Spinal cord (tissue), 10 donors: ENCODE results near the gene ID1. TPM values are rescaled to one million over a fixed set of nuclear protein-coding genes. Genes with fewer than 3 reads are reported as not detected.

Source experiments
- DNase-seq, 6 donors: peaks; one replicate each; pipeline versions ENCODE4 v3.0.0 to v3.0.0-alpha.2; 2013 to 2015; ENCODE audit warnings: low spot score in 6 of 6, low read depth in 4 of 6
- H3K27ac ChIP-seq: one replicate; pipeline ENCODE4 v1.5.1; 2013; ENCODE audit warnings: low read depth, low read length, control low read depth
- H3K27me3 ChIP-seq: one replicate; pipeline ENCODE4 v1.6.1; 2013; ENCODE audit warnings: low read length; ENCODE audit not compliant: control insufficient read depth, insufficient read depth
- H3K36me3 ChIP-seq: one replicate; pipeline ENCODE4 v1.6.1; 2013; ENCODE audit warnings: low read length; ENCODE audit not compliant: control insufficient read depth, insufficient read depth
- H3K4me1 ChIP-seq: one replicate; pipeline ENCODE4 v1.6.1; 2013; ENCODE audit warnings: low read length; ENCODE audit not compliant: control insufficient read depth, insufficient read depth
- H3K4me3 ChIP-seq: one replicate; pipeline ENCODE4 v1.5.1; 2013; ENCODE audit warnings: low read depth, low read length, control low read depth
- H3K9me3 ChIP-seq: one replicate; pipeline ENCODE4 v1.6.1; 2013; ENCODE audit warnings: low read length; ENCODE audit not compliant: control insufficient read depth, insufficient read depth
- WGBS: methylation state at CpG from one replicate; pipeline ENCODE4 v1.1.5; 2013; ENCODE audit warnings: missing lambda C conversion rate; ENCODE audit not compliant: insufficient coverage; 5-methylcytosine and 5-hydroxymethylcytosine counted together
- polyA plus RNA-seq, 2 donors: library from polyadenylated mRNA; unstranded; fragments of 120-200 nt; gene quantifications; one replicate each; pipeline ENCODE4 v1.2.1, GENCODE V29; 2013; ENCODE audit not compliant: insufficient read length in 2 of 2
- total RNA-seq, 2 donors: library from RNA; depleted of rRNA in 1 of 2; stranded (reverse); fragments of 120-200 nt in 1 of 2; fragments of >200 nt in 1 of 2; gene quantifications; one replicate each; pipeline versions ENCODE4 v1.2.3 to v1.2.4, GENCODE V29; 2013 to 2014
- donor health status: healthy.

Gene ID1
- total and polyA plus RNA-seq, 4 donors, result 88.2 to 308 (median 153) TPM

DNA sequence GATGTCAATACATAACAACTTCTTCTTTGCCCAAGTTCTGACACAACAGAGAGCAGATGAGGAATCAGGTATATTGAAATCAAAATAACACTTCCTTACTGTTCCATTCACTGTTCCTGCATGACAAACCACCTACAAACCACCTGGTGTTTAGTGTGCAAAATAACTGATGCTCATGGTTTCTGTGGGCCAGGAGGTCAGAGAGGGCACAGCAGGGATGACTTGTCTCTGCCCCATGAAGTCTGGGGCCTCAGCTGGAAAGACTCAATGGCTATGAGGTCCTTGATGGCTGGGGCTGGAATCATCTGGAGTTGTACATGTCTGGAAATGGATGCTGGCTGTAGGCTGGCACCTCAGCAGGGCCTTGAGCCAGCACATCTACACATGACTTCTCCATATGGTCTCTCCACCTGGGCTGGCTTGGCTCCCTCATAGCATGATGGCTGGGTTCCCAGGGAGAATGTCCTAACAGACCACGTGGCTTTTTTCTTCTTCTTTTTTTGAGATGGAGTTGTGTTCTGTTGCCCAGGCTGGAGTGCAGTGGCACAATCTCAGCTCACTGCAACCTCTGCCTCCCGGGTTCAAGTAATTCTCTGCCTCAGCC is 25.2 kb downstream of the ID1 start:
- Histone ChIP-seq H3K4me1 (no peaks in the 10 kb centered on the region), H3K27me3 (no peaks in the 10 kb centered on the region), H3K36me3 (no peaks in the 10 kb centered on the region), H3K27ac (no peak overlapping the region), H3K4me3 (no peak overlapping the region), H3K9me3 (no peaks in the 10 kb centered on the region)
- no CpG with 5 or more reads among the region's 2 CpGs for WGBS
- DNase-seq, result peak in 2 of 6 donors; percentile 43 to 79

DNA sequence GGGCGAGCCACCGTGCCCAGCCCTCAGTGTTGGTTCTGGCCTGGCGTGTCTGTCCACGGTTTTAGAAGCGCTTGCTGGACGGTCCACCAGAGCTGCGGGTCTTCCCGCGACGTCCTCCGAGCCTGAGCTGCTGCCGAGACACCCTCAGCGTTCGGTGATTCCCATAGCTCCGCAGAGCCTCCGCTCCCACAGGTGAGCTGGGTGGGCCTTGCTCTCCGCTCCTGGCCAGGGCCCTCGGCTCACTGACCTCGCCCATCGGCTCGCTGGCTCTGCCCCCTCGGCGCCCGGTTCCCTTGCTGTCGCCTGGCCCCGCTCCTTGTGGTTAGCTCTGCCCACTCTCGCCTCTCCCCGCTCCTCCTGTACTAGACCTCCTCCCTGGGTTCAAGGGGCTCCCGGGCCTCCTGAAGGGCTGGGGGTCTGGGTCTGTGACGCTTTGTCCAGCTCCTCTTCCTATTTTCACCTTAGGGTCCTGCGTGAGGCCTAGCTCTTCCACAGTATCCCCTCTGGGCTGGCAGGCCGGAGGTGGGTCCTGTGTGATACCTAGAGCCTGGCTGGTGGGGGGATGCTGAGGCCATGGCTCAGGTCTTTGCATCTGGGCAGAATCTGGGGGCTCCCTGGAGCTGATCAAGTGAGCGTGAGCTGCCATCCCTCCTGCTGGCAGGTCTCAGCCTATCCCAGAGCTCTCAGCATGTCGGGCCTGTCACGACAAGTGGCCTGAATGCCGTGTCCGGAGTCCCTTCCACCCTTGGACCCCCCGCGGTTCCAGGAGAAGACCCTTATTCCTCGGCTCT is 27.7 kb downstream of the ID1 start:
- Histone ChIP-seq H3K27me3 (no peaks in the 10 kb centered on the region), H3K36me3 (no peaks in the 10 kb centered on the region), H3K4me3 (no peak overlapping the region), H3K4me1 (peaks cover 3% of the 10 kb centered on the region), H3K9me3 (no peaks in the 10 kb centered on the region), H3K27ac (no peak overlapping the region)
- no peak for DNase-seq
- WGBS, result 90% methylated on average over 34 of the region's 40 CpGs

DNA sequence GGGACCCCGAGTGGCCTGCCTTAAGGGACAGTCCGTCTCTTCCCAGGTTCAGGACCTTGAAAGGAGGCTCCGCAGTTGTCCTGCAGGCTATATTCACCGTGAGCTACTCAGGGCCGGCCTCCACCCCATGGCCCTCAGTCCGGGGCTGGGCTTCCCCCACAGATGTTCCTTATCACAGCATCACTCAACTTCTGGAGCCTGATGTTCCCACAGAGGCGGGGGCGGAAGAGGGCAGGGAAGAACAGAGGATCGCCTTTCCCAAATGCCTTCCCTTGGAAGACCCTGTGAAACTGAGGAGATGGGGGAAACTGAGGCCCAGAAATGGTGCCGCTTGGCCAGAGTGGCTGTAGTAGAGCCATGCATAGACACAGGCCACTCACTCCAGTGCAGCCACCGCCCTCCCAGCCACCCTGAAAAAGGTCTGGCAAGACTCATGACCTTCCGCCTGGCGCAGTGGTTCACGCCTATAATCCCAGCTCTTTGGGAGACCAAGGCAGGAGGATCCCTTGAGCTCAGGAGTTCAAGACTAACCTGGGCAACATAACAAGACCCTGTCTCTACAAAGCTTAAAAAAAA is 28.3 kb downstream of the ID1 start:
- Histone ChIP-seq H3K4me1 (peaks cover 3% of the 10 kb centered on the region), H3K27ac (no peak overlapping the region), H3K27me3 (no peaks in the 10 kb centered on the region), H3K36me3 (no peaks in the 10 kb centered on the region), H3K4me3 (no peak overlapping the region), H3K9me3 (no peaks in the 10 kb centered on the region)
- DNase-seq, result no peak
- WGBS, result 95% methylated on average over 10 of the region's 14 CpGs

DNA sequence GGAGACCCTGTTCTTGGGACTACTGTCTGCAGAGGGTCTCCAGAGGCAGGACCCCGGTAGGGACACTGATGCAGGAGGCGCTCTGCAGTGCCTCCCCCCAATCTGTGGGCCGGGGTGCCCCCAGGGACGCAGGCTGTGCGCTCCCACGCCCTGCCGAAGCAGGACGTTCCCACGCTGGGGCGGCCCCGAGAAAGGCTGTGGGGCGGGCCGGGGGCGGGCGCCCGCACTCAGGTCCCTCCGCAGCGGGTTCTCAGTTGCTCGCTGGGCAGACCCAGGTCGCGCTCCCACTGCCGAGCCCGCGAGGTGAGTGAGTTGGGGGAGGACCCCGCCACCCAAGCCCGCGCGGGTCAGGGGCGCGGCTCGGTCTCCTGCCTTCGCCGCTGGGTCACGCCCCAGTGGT is 32.6 kb downstream of the ID1 start, which contains the start of gene COX4I2:
Gene COX4I2, plus strand, starts transcription at position 253 of the 400 bp plus-strand sequence. CDS start 1,106 bp downstream, outside the sequence.
- no peak within 1 kb of the TSS for H3K4me3 ChIP-seq
- no peaks in the 10 kb centered on the region for H3K36me3 ChIP-seq
- no peaks in the 10 kb centered on the region for H3K9me3 ChIP-seq
- peaks cover 3% of the 10 kb centered on the region for H3K4me1 ChIP-seq
- no peaks in the 10 kb centered on the region for H3K27me3 ChIP-seq
- no peak for DNase-seq
- 34% methylated on average over 23 of the region's 34 CpGs for WGBS
- H3K27ac ChIP-seq, result no peak within 1 kb of the TSS

DNA sequence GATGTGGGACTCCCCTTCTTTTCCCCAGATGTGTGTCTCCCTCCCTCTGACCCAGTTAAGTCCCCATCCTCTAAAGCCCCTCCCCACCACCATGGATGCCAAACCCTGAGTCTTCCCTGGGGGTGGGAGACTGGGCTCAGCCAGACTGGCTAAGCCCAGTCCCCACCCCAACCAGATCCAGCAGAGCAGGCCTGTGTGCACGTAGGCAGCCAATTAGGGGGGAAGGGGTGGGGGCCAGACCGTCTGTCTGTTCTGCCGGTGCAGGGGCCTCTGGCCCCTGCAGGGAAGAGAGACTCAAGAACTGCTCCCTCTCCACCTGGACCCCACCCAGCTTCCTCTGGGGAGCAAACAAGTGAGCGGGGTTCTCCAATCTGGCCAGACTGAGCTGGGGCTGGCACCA is 33.2 kb downstream of the ID1 start:
- H3K36me3 ChIP-seq, result no peaks in the 10 kb centered on the region
- H3K4me1 ChIP-seq, result peaks cover 3% of the 10 kb centered on the region
- H3K9me3 ChIP-seq, result no peaks in the 10 kb centered on the region
- no peaks in the 10 kb centered on the region for H3K27me3 ChIP-seq
- DNase-seq, result peak in 1 of 6 donors; percentile 29
- WGBS, result 100% methylated on average over 1 of the region's 4 CpGs
- H3K4me3 ChIP-seq, result no peak overlapping the region
- H3K27ac ChIP-seq, result no peak overlapping the region

DNA sequence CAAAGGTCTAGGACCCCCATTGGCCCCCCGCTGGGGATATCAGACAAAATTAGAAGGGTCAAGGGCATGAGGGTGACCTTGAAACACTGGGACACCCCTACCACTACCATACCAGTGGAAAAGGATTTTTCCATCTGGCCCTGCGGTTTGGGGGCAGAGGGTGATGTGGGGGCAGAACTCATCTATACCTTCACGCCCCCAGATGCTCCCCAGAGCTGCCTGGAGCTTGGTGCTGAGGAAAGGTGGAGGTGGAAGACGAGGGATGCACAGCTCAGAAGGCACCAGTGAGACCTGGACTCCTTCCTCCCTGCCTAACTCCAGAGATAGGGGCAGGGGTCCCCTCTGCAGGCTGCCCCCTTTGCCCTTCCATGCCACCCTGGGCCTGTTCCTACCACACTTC is 33.7 kb downstream of the ID1 start:
- Histone ChIP-seq H3K9me3 (no peaks in the 10 kb centered on the region), H3K27me3 (no peaks in the 10 kb centered on the region), H3K4me1 (peaks cover 3% of the 10 kb centered on the region), H3K27ac (no peak overlapping the region), H3K36me3 (no peaks in the 10 kb centered on the region), H3K4me3 (no peak overlapping the region)
- no peak for DNase-seq
- WGBS, result no CpG with 5 or more reads among the region's 4 CpGs

DNA sequence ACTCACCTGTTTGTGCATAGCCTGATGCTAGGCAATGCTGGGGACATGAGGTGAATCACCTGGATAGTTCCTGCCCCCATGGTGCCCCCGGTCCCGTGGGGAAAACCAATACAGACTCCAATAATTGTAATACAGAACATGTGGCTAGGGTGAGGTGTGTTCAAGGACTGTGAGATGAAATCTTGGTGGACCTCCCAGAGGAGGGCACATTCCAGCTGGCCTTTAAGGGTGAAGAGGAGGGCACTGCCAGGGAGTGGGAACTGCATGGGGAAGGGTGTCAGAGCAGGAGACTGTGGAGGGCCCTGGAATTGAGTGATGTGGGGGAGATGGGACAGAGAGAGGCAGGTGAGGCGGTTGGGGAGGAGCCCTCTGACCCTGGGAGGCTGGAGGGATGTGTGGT is 35.2 kb downstream of the ID1 start:
- H3K36me3 ChIP-seq, result no peaks in the 10 kb centered on the region
- no peak for DNase-seq
- H3K4me1 ChIP-seq, result peaks cover 3% of the 10 kb centered on the region
- WGBS, result 75% methylated on average over 1 of the region's 3 CpGs
- no peaks in the 10 kb centered on the region for H3K27me3 ChIP-seq
- no peak overlapping the region for H3K27ac ChIP-seq
- H3K4me3 ChIP-seq, result no peak overlapping the region
- no peaks in the 10 kb centered on the region for H3K9me3 ChIP-seq

DNA sequence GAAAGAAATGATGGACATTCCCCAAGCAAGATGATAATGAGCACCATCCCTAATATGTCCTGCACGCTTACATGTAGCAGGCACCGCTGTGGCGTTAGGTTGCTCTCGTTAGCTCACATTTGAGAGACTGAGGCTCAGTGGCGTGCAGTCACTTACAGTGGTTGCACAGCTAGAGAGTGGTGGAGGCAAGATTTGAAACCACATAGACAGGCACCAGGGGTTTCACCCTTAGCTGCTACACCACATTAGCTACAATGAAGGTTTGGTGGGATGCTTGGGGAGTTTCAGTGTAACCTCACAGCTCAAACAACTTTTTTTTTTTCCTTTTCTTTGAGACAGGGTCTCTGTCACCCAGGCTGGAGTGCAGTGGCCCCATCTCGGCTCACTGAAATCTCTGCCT is 36.3 kb downstream of the ID1 start:
- H3K27ac ChIP-seq, result no peak overlapping the region
- H3K27me3 ChIP-seq, result no peaks in the 10 kb centered on the region
- DNase-seq, result no peak
- no peak overlapping the region for H3K4me3 ChIP-seq
- WGBS, result 94% methylated on average over 3 of the region's 6 CpGs
- H3K4me1 ChIP-seq, result peaks cover 3% of the 10 kb centered on the region
- no peaks in the 10 kb centered on the region for H3K9me3 ChIP-seq
- no peaks in the 10 kb centered on the region for H3K36me3 ChIP-seq

DNA sequence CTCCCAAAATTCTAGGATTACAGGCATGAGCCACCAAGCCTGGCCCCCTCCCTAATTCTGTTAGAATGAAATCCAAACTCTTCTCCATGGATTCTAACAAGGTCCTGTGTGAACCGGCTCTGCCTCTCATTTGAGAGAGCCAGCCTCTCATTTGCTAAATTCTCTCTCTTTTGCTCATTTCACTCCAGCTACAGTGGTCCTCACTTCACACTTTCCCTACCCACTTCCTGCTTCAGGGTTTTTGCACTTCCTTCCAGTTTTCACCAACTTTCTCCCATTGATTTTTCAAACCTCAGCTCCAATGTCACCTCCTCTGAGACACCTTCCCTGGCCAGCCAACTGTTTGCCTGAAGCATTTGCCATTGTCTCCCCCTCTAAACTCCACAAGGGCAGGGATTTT is 37.7 kb downstream of the ID1 start:
- Histone ChIP-seq H3K4me3 (no peak overlapping the region), H3K9me3 (no peaks in the 10 kb centered on the region), H3K27ac (no peak overlapping the region), H3K27me3 (no peaks in the 10 kb centered on the region), H3K4me1 (no peaks in the 10 kb centered on the region), H3K36me3 (no peaks in the 10 kb centered on the region)
- 71% methylated on average over 1 of the region's 1 CpG for WGBS
- no peak for DNase-seq
